ENCODE data around the gene NRN1L.

DNA sequence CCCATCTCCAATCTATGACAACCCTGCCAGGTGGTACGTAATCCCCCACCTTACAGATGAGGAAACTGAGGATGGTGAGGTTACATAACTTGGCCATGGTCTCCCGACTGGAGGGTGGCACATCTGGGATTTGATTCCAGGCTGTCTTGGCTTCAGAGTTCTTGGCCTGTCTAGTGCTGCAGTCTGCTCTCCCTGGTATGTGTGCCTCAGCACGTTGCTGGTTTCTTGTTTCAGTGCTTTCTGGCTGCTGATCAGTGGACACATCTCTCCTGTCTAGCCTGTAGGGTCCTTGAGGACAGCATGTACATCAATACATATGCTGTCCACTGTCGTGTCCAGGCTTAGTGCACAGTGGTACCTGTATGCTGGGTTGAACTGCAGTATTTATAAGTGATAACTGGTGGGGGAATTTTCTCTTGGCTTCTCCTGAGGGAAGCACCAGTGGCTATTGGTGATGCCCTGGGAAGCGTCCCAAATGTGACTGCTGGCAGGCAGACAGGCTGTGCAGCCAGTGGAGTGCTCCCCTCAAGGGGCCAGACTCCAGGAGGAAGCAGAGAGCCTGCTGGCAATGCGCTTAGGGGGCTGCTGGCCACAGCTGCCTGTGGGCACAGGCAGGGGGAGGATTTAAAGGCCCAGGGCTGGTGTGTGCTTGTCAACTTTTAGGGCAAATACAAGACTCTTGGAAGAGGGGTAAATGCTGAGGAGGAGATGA, 32.6 kb downstream of the NRN1L start:
- TF ChIP-seq, protein P1, sequence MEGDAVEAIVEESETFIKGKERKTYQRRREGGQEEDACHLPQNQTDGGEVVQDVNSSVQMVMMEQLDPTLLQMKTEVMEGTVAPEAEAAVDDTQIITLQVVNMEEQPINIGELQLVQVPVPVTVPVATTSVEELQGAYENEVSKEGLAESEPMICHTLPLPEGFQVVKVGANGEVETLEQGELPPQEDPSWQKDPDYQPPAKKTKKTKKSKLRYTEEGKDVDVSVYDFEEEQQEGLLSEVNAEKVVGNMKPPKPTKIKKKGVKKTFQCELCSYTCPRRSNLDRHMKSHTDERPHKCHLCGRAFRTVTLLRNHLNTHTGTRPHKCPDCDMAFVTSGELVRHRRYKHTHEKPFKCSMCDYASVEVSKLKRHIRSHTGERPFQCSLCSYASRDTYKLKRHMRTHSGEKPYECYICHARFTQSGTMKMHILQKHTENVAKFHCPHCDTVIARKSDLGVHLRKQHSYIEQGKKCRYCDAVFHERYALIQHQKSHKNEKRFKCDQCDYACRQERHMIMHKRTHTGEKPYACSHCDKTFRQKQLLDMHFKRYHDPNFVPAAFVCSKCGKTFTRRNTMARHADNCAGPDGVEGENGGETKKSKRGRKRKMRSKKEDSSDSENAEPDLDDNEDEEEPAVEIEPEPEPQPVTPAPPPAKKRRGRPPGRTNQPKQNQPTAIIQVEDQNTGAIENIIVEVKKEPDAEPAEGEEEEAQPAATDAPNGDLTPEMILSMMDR (IDR thresholded peaks at IDR 0.05): no peak
- TF ChIP-seq POLR2A (IDR thresholded peaks at IDR 0.05) (no peak), POLR2AphosphoS5 (IDR thresholded peaks at IDR 0.05) (no peak), EP300 (IDR thresholded peaks at IDR 0.05) (no peak)

Measured in upper lobe of left lung (tissue), 4 donors.